IMR-90 (cell line): ENCODE results near the gene VSTM2A. TPM values are rescaled to one million over a fixed set of nuclear protein-coding genes. Genes with fewer than 3 reads are reported as not detected.
A peak's percentile ranks its signal among the peaks of the same experiment; 100 is the strongest.

Experiments used
- ATAC-seq: fragments of 200-7000 bp; cut with Tn5 transposase; 2 replicates; pipeline ENCODE4 v1.9.1; 2020; ENCODE audit warnings: low read depth, mild to moderate bottlenecking, moderate library complexity
- BruUV-seq: library from RNA; stranded (reverse); fragments of 400-500 nt; replicated peaks from 2 replicates; lab custom pipeline; 2021; lab: Mats Ljungman, UMichigan
- CTCF ChIA-PET: fragments of 300-600 bp; formaldehyde crosslinking; extraction: SDS; loops from one replicate; lab custom pipeline; 2021; ENCODE audit warnings: antibody characterized with exemption; lab: Yijun Ruan, JAX
- POLR2A ChIA-PET: fragments of 300-600 bp; sonication (Branson Sonifier 250); formaldehyde crosslinking; loops from one replicate; lab custom pipeline; 2022; ENCODE audit warnings: antibody characterized with exemption; ENCODE audit not compliant: unreplicated experiment; lab: Charles Lee
- DNase-seq: peaks from one replicate; pipeline ENCODE4 v3.0.0; 2013
- H2AFZ ChIP-seq: replicated peaks from 2 replicates; pipeline ENCODE3; 2013; ENCODE audit warnings: low read length, mild to moderate bottlenecking; ENCODE audit not compliant: poor library complexity
- H2AK5ac ChIP-seq: 2 replicates; pipeline ENCODE4 v1.6.1; 2013; ENCODE audit warnings: low read depth, low read length, inconsistent platforms
- H2AK9ac ChIP-seq: replicated peaks from 2 replicates; pipeline ENCODE3; 2013; ENCODE audit warnings: mild to moderate bottlenecking, low read depth, low read length, moderate library complexity; ENCODE audit not compliant: poor library complexity
- H2BK120ac ChIP-seq: 2 replicates; pipeline ENCODE4 v1.6.1; 2013; ENCODE audit warnings: low read depth, low read length, inconsistent platforms
- H2BK15ac ChIP-seq: 3 replicates; pipeline ENCODE4 v1.6.1; 2013; ENCODE audit warnings: low read depth, low read length, inconsistent platforms
- H2BK20ac ChIP-seq: 2 replicates; pipeline ENCODE4 v1.6.1; 2013; ENCODE audit warnings: low read depth, mild to moderate bottlenecking, inconsistent platforms, low read length, moderate library complexity
- H2BK5ac ChIP-seq: 2 replicates; pipeline ENCODE4 v1.6.1; 2013; ENCODE audit warnings: mild to moderate bottlenecking, low read depth, low read length, inconsistent platforms; ENCODE audit not compliant: poor library complexity, severe bottlenecking
- H3K14ac ChIP-seq: replicated peaks from 2 replicates; pipeline ENCODE4 v1.6.1; 2013; ENCODE audit warnings: low read depth, low read length, inconsistent platforms
- H3K18ac ChIP-seq: 2 replicates; pipeline ENCODE4 v1.6.1; 2013; ENCODE audit warnings: low read depth, low read length, control low read depth
- H3K23ac ChIP-seq: 2 replicates; pipeline ENCODE4 v1.6.1; 2013; ENCODE audit warnings: low read depth, low read length, inconsistent platforms
- H3K27ac ChIP-seq: 2 replicates; pipeline ENCODE4 v1.5.1; 2013; ENCODE audit warnings: mild to moderate bottlenecking, control low read depth, low read length; ENCODE audit not compliant: insufficient read depth
- H3K27me3 ChIP-seq: 2 replicates; pipeline ENCODE4 v1.6.1; 2013; ENCODE audit warnings: low read length; ENCODE audit not compliant: control insufficient read depth, insufficient read depth
- H3K36me3 ChIP-seq: 2 replicates; pipeline ENCODE4 v1.6.1; 2013; ENCODE audit warnings: low read length, mixed read lengths; ENCODE audit not compliant: control insufficient read depth, insufficient read depth
- H3K4ac ChIP-seq: 2 replicates; pipeline ENCODE4 v1.6.1; 2013; ENCODE audit warnings: low read depth, low read length, inconsistent platforms
- H3K4me1 ChIP-seq: 2 replicates; pipeline ENCODE4 v1.6.1; 2013; ENCODE audit warnings: low read length, mixed read lengths; ENCODE audit not compliant: control insufficient read depth, insufficient read depth
- H3K4me2 ChIP-seq: 2 replicates; pipeline ENCODE4 v1.6.1; 2013; ENCODE audit warnings: low read depth, mild to moderate bottlenecking, control low read depth, low read length, moderate library complexity
- H3K4me3 ChIP-seq: 2 replicates; pipeline ENCODE4 v1.5.1; 2013; ENCODE audit warnings: low read depth, mild to moderate bottlenecking, control low read depth, low read length, moderate library complexity; ENCODE audit not compliant: insufficient read depth
- H3K56ac ChIP-seq: 2 replicates; pipeline ENCODE4 v1.6.1; 2013; ENCODE audit warnings: low read length, inconsistent platforms; ENCODE audit not compliant: insufficient read depth; ENCODE audit errors: extremely low read depth
- H3K79me1 ChIP-seq, 2 experiments: 2 replicates each; pipeline ENCODE4 v1.6.1; 2013; ENCODE audit warnings: low read length in 2 of 2, inconsistent platforms in 1 of 2, low read depth in 1 of 2
- H3K9ac ChIP-seq: 2 replicates; pipeline ENCODE4 v1.6.1; 2013; ENCODE audit warnings: low read depth, low read length, control low read depth
- H3K9me1 ChIP-seq: 2 replicates; pipeline ENCODE4 v1.6.1; 2013; ENCODE audit warnings: low read length, inconsistent platforms; ENCODE audit not compliant: insufficient read depth
- H3K9me3 ChIP-seq: 2 replicates; pipeline ENCODE4 v1.6.1; 2013; ENCODE audit warnings: low read length; ENCODE audit not compliant: control insufficient read depth, insufficient read depth
- H4K20me1 ChIP-seq: 2 replicates; pipeline ENCODE4 v1.6.1; 2013; ENCODE audit warnings: low read length, inconsistent platforms; ENCODE audit not compliant: insufficient read depth
- H4K5ac ChIP-seq: 2 replicates; pipeline ENCODE4 v1.6.1; 2013; ENCODE audit warnings: mild to moderate bottlenecking, low read depth, low read length, control low read depth
- H4K8ac ChIP-seq, 2 experiments: 2 replicates each; pipeline ENCODE4 v1.6.1; 2013; ENCODE audit warnings: low read depth in 2 of 2, low read length in 2 of 2, control low read depth in 1 of 2, inconsistent platforms in 1 of 2
- H4K91ac ChIP-seq: 2 replicates; pipeline ENCODE4 v1.6.1; 2013; ENCODE audit warnings: low read depth, low read length, inconsistent platforms; ENCODE audit not compliant: insufficient read depth
- FOS ChIP-seq: fragments of 150-350 bp; IDR thresholded peaks from 2 replicates; pipeline ENCODE4 v1.6.1; 2016; ENCODE audit warnings: low read depth, low read length
- MAFK ChIP-seq: IDR thresholded peaks from 2 replicates; pipeline ENCODE4 v1.6.1; 2012; ENCODE audit warnings: low read depth, low read length, improper control_type of control experiment
- MAZ ChIP-seq: IDR thresholded peaks from 2 replicates; pipeline ENCODE4 v1.6.1; 2012; ENCODE audit warnings: low read depth, mild to moderate bottlenecking, low read length, improper control_type of control experiment, moderate library complexity, borderline replicate concordance
- MXI1 ChIP-seq: IDR thresholded peaks from 2 replicates; pipeline ENCODE4 v1.6.1; 2012; ENCODE audit warnings: low read depth, mild to moderate bottlenecking, low read length, moderate library complexity, borderline replicate concordance
- POLR2A ChIP-seq: IDR thresholded peaks from 2 replicates; pipeline ENCODE4 v1.6.1; 2012; ENCODE audit warnings: mild to moderate bottlenecking, low read depth, low read length
- RCOR1 ChIP-seq: IDR thresholded peaks from 2 replicates; pipeline ENCODE4 v1.6.1; 2012; ENCODE audit warnings: mild to moderate bottlenecking, low read length, improper control_type of control experiment; ENCODE audit not compliant: insufficient replicate concordance
- RFX5 ChIP-seq: IDR thresholded peaks from 2 replicates; pipeline ENCODE4 v1.8.0; 2012; ENCODE audit warnings: low read depth, mild to moderate bottlenecking, low read length, moderate library complexity
- SMC3 ChIP-seq: fragments of 150-350 bp; IDR thresholded peaks from 2 replicates; pipeline ENCODE4 v1.6.1; 2016; ENCODE audit warnings: low read depth, mild to moderate bottlenecking, antibody characterized with exemption, low read length, moderate library complexity
- WGBS, 2 experiments: methylation state at CpG; one replicate each; pipeline versions ENCODE4 v1.1.5 to v1.1.7; 2013; ENCODE audit warnings: missing lambda C conversion rate in 2 of 2; ENCODE audit not compliant: insufficient read length in 1 of 2; ENCODE audit errors: extremely low coverage in 2 of 2; 5-methylcytosine and 5-hydroxymethylcytosine counted together
- dilution Hi-C: fragments of 300-500 bp; cut with HindIII; formaldehyde crosslinking; loops from one replicate; pipeline ENCODE4 v1.14.3; 2018; ENCODE audit warnings: low sequenced_read_pairs; ENCODE audit not compliant: unreplicated experiment
- in situ Hi-C: fragments of 300-500 bp; cut with MboI; formaldehyde crosslinking; loops from 3 replicates; pipeline ENCODE4 v1.14.3; 2019; ENCODE audit warnings: low sequenced_read_pairs, inconsistent platforms, mixed read lengths
- intact Hi-C: fragments of 100-400 bp; cut with micrococcal nuclease; formaldehyde crosslinking; loops from 2 replicates; pipeline ENCODE4 v1.10.0; 2022
- polyA plus RNA-seq, 3 experiments: library from polyadenylated mRNA; depleted of rRNA; stranded (reverse); fragments of >200 nt; gene quantifications; 2 replicates each; pipeline ENCODE4 v1.2.3, GENCODE V29; 2012; ENCODE audit warnings: low replicate concordance in 1 of 3
- total RNA-seq: library from RNA; depleted of rRNA; stranded (reverse); fragments of >200 nt; gene quantifications from 2 replicates; pipeline ENCODE4 v1.2.3, GENCODE V29; 2012

The VSTM2A gene
- total and polyA plus RNA-seq, 2 of the 4 experiments (the other 2 are of a cell fraction), result not detected

GRCh38 chr7:54563329-54563916 is 21.2 kb downstream of the VSTM2A start:
- H3K9me3 ChIP-seq, result no peaks in the 10 kb centered on the region
- no peak overlapping the region for H3K4me3 ChIP-seq
- H3K14ac ChIP-seq, result no peak overlapping the region
- TF ChIP-seq POLR2A (no peak), RFX5 (no peak), MAFK (peak; percentile 15; the same call in 1 of the 2 replicates), MXI1 (no peak), MAZ (no peak), RCOR1 (no peak), SMC3 (no peak), FOS (no peak)
- H2AFZ ChIP-seq, result no peak overlapping the region
- intact Hi-C loops (no loop called here), in situ Hi-C loops (no loop called here), dilution Hi-C loops (no loop called here)
- no peaks in the 10 kb centered on the region for H3K79me1 ChIP-seq
- H3K18ac ChIP-seq, result no peak overlapping the region
- POLR2A ChIA-PET, result no interaction called here
- H3K4ac ChIP-seq, result no peak overlapping the region
- CTCF ChIA-PET, result no interaction called here
- no peak overlapping the region for H2BK15ac ChIP-seq
- H3K4me2 ChIP-seq, result no peak overlapping the region
- no peak overlapping the region for H2AK9ac ChIP-seq
- no peak overlapping the region for H3K9ac ChIP-seq
- no peaks in the 10 kb centered on the region for H3K9me1 ChIP-seq
- no peak overlapping the region for H2BK5ac ChIP-seq
- H2AK5ac ChIP-seq, result no peak overlapping the region
- no peak overlapping the region for H2BK120ac ChIP-seq
- DNase-seq (no peak), ATAC-seq (no peak)
- no CpG with 5 or more reads among the region's 5 CpGs for WGBS, 2 experiments
- H3K27ac ChIP-seq, result no peak overlapping the region
- H4K91ac ChIP-seq, result no peak overlapping the region
- H4K20me1 ChIP-seq, result no peaks in the 10 kb centered on the region
- no peak overlapping the region for H3K23ac ChIP-seq
- no peak overlapping the region for H4K5ac ChIP-seq
- no peak overlapping the region for H4K8ac ChIP-seq
- H3K36me3 ChIP-seq, result no peaks in the 10 kb centered on the region
- no peak overlapping the region for H3K56ac ChIP-seq
- H3K4me1 ChIP-seq, result no peaks in the 10 kb centered on the region
- no TSS peak for BruUV-seq
- no peak overlapping the region for H2BK20ac ChIP-seq
- H3K27me3 ChIP-seq, result no peaks in the 10 kb centered on the region
